DND-41 (cell line): ENCODE data around the gene LYRM9.

Experiments used
- CTCF ChIP-seq: IDR thresholded peaks from 2 replicates; pipeline ENCODE4 v1.5.1; 2012; ENCODE audit warnings: borderline replicate concordance, low read length, moderate library complexity, mild to moderate bottlenecking; ENCODE audit not compliant: poor library complexity, severe bottlenecking; ENCODE audit errors: extremely low read depth
- EZH2 ChIP-seq: IDR thresholded peaks from 3 replicates; pipeline ENCODE4 v1.6.1; 2012; ENCODE audit warnings: borderline replicate concordance, low read depth, mild to moderate bottlenecking, moderate library complexity, low read length, inconsistent platforms; ENCODE audit not compliant: severe bottlenecking

- TF ChIP-seq CTCF, result no peak
- TF ChIP-seq EZH2, result no peak
Measured at GRCh38 chr17:27856676-27857432, 36.3 kb downstream of the LYRM9 start.
